ENCODE results near the gene TMUB2. TPM values are rescaled to one million over a fixed set of nuclear protein-coding genes. Genes with fewer than 3 reads are reported as not detected.

TMUB2 gene
- total and polyA plus RNA-seq, 9 of the 15 experiments (the other 6 are each of a cell fraction or from before 2014, with no cell fraction given): 4.1 to 29.8 (median 16.3) TPM

- TF ChIP-seq GTF3C2 (IDR thresholded peaks at IDR 0.05; ENCODE audit: borderline replicate concordance, extremely low read depth, insufficient read length) (no peak), ZNF407 (IDR thresholded peaks at IDR 0.05; ENCODE audit: low read depth) (no peak), ZNF830 (CRISPR knock-in tag; IDR thresholded peaks at IDR 0.05) (no peak), CREM (IDR thresholded peaks at IDR 0.05; ENCODE audit: low read depth) (peak; percentile 96), PRMT5 (CRISPR knock-in tag; IDR thresholded peaks at IDR 0.05) (no peak), XRCC3 (IDR thresholded peaks at IDR 0.05) (no peak), ZBTB49 (CRISPR knock-in tag; IDR thresholded peaks at IDR 0.05; ENCODE audit: borderline replicate concordance) (no peak), PHB (CRISPR knock-in tag; IDR thresholded peaks at IDR 0.05) (no peak), POLR3G (IDR thresholded peaks at IDR 0.05; ENCODE audit: extremely low read depth, insufficient read length, insufficient replicate concordance) (no peak), DLX4 (CRISPR knock-in tag; IDR thresholded peaks at IDR 0.05) (no peak), ZNF76 (CRISPR knock-in tag; IDR thresholded peaks at IDR 0.05; ENCODE audit: borderline replicate concordance) (no peak), ZNF41 (CRISPR knock-in tag; conservative IDR thresholded peaks at IDR 0.05) (no peak)
Measured at GRCh38 chr17:44199553-44200477, 13.0 kb downstream of the TMUB2 start, which contains the start of gene ATXN7L3 (continued).

Measured in K562 (cell line).